SKM-1 treated with dmso at 0.1 percent for 144 hours (cell line): ENCODE results near the gene PLEKHM3.

ENCODE experiments used
- DNase-seq: peaks from one replicate; lab custom pipeline; 2025; ENCODE audit not compliant: unreplicated experiment; lab: John Stamatoyannopoulos, UW

The PLEKHM3 gene

GRCh38 chr2:207993151-207993763 is 32.1 kb downstream of the PLEKHM3 start:
- no peak for DNase-seq

- DNase-seq, result no peak
Observed at GRCh38 chr2:207991944-207992343, 33.4 kb downstream of the PLEKHM3 start.

DNA sequence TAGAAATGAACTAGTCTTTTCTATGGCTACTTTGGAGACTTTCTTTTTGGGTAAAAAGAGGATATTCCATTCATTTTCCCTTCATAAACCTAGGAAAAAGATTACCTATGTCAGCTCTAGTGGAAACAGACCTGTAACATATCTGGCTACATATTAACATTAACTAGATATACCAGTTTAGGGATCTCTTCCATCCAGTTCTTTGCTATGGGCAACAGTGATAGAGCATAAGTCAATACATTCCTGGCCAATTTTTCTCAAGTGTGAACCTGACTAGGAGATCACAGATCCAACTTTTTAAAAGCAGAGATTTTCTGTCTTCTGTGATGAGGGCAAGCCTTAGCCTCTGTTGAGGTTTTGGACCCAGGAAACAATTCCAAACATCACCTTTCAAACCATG is 34.5 kb downstream of the PLEKHM3 start:
- DNase-seq, result no peak

DNA sequence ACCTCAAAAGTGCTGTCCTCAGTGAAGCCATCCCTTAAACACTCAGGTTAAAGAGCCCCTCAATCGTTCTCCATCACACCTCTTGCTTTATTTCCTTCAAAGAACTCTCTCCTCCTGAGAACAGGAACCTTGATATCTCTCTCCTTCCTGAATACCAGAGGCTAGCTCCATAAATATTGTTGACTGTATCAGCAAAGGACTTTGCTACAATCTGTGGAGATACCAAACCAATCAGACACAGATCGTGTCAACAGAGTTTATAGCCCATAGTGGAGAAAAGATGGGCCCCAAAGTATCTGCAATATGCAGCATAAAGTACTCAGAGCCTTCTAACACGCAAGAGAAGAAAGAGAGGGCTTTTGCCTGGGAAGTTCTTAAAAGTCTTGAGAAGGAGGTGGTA is 36.4 kb downstream of the PLEKHM3 start:
- no peak for DNase-seq

- no peak for DNase-seq
Observed at GRCh38 chr2:207987025-207987716, 38.2 kb downstream of the PLEKHM3 start.

DNA sequence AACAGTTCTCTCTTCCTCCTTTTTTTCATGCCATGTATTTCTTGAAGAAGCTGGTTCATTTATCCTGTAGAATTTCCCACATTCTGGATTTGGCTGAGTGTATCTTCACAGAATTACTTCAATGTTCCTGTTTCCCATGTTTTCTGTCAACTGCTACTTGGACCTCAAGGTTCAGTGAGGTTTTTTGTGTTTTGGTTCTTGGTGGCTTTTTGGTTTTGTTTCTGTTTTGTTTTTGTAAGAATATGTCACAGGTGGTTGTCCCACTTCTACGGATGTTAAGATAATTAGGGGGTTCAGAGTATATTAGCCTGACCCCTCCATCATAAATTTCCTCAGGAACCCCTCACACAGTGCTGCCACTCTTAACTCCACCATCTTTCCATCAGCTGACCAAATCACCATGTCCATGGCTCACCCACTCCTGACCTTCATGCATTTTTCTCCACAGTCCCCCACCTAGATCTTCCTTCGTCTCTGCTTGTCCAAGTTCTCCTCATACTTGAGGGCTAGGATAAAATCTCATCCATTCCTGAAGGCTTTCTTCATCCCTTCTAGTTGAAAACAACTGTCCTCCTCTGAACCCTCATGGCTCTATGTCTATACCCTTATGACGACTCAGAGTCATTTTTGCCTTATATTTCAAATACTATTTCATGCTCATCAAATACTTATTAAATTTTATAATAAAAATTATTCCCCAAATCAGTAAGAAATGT is 40.4 kb downstream of the PLEKHM3 start:
- no peak for DNase-seq

- peak; percentile 47 for DNase-seq
Observed at GRCh38 chr2:207983641-207984042, 41.7 kb downstream of the PLEKHM3 start.

DNA sequence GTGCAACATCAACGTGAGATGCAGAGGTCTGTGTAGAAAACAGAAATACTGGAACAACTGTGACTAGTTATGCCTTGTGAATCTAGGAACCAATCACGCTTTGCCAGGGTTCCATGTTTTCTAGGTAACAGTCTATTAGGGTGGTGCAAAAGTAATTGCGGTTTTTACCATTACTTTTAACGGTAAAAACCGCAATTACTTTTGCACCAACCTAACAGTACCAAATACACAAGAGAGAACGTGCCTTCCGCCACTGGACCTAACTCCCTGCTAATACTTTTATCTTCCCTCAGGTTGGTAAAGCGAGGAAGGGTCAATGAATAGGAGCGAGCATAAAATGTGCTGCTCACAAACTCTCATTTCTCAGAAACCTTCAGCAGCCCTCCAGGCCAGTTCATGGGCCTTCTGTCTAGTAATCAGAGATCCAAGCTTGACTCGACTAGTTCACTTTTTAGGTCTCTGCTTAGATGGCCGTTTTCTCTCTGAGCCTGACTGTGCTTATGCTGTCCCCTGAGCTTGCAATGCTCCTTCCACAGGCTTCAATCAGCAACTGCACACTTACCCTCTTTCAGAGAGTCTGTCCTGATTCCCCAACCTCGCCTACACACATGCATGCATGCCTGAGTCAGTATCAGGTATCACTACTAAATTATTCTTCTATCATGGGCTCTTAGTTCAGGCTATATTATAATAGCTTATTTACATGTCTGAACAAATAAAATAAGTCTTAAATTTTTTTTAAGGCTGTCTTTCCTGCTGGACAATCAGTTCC is 47.0 kb downstream of the PLEKHM3 start:
- DNase-seq, result no peak

- no peak for DNase-seq
Observed at GRCh38 chr2:207975921-207976320, 49.4 kb downstream of the PLEKHM3 start.

DNA sequence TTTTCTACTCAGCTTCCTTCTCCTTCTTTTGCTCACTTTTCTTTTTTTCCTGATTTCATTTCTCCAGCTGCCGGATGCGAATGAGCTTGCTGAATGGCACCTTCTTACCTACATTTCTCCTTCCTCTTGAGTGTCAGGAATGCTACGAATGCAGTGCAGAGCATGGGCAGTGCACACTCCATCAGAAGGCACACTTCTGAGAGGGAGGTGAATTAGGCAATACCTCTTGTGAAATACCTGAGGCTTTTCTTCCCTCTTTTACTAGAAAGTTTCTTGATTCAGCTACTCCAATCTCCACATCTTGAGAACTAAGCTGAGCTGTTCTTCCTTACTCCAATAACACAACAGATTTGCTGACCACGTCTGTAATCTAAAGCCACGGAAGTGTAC is 51.1 kb downstream of the PLEKHM3 start:
- peak; percentile 79 for DNase-seq

DNA sequence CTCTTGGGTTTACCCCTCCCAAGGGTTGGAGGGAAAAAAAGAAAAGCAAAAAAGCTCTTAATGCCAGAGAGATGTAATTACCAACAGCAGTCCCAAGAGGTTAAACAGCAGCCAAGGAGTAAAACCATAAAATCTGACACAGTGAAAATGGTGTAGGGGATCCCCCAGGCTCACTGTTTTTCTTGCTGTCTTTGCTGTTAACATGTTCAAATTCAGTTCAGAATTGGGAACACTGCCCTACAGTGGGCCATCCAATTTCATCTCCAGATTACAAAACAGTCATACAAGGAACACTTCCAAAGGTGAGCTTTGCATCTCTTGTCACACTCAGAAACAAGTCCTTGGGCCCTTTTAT is 54.5 kb downstream of the PLEKHM3 start:
- DNase-seq, result no peak

DNA sequence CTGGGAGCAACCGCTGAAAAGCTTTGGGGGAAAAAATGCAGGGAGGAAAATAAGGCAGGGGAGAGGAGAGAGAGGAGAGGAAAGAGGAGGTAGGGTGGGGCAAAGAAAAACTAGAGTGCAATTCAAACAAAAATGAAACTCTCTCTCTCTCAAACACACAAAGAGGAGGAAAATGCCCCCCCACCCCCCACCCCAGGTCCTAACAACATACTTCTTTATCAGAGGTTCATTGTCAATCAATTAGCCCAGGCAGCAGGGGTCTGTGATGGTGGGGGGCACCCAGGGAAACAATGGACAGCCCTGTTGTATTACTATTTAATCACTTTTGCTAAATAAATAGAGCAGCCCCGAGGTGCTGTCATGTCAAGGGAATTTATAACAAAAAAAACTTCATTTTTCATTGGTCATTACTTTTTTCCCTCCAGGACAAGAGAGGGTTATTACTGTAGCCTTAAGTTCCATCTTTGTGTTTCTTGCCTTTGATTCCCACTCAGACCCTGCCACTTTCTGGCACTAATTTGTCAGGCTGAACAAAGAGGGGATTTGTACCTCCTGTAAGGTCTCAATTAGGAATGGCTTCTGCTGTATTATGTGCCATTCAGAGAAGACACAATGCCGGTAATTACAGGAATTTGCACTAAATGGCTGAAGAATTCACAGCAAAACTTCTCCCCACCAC is 55.0 kb downstream of the PLEKHM3 start:
- no peak for DNase-seq

- no peak for DNase-seq
Observed at GRCh38 chr2:207969249-207969648, 56.1 kb downstream of the PLEKHM3 start.

DNA sequence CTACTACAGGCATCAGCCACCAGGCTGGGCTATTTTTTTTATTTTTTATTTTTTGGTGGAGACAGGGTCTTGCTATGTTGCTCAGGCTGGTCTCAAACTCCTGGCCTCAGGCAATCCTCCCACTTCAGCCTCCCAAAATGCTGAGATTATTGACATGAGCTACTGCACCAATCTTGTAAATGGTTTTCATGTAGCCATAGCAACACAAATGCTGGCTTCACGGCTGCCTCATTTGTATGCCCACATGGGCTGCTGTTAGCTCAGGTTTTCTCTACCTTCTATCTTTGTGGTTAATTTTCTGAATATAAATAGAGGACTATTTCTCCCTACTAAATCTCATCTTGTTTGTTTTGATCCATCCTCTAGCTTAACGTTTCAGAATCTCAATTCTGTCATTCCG is 58.2 kb downstream of the PLEKHM3 start:
- no peak for DNase-seq

DNA sequence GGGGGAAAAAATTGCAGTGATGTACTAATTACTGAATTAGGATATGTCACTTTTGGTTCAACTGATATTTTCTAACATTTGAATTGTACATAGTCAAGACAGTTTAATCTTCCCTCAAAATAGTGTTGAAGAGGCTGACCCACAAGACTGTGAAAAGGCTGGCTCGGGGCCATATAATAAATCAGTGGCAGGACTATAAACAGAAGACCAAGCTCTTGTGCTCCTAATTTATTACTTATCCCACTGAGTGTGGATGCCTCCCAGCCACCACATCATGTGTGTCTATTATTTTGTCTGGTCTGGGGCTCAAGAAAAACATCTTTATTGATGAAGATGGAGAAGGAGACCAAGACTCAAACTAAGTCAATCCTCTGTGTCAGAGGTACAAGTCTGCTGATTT is 64.4 kb downstream of the PLEKHM3 start:
- no peak for DNase-seq

- DNase-seq, result no peak
Observed at GRCh38 chr2:207960090-207960489, 65.2 kb downstream of the PLEKHM3 start.

GRCh38 chr2:207956771-207957170 is 68.6 kb downstream of the PLEKHM3 start:
- no peak for DNase-seq

GRCh38 chr2:207955456-207955855 is 69.9 kb downstream of the PLEKHM3 start:
- DNase-seq, result no peak

DNA sequence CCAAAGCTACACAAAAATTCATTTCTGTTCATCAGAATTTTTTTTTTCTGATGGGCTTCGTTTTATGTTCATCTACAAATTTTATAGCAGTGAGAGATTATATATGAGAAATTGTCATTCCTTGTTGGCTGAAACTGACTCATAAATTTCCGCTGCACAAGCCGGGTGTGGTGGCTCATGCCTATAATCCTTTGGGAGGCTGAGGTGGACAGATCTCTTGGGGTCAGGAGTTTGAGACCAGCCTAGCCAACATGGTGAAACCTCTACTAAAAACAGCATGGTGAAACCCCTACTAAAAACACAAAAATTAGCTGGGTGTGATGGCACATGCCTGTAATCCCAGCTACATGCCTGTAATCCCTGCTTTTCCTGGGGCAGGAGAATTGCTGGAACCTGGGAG is 72.0 kb downstream of the PLEKHM3 start:
- no peak for DNase-seq

DNA sequence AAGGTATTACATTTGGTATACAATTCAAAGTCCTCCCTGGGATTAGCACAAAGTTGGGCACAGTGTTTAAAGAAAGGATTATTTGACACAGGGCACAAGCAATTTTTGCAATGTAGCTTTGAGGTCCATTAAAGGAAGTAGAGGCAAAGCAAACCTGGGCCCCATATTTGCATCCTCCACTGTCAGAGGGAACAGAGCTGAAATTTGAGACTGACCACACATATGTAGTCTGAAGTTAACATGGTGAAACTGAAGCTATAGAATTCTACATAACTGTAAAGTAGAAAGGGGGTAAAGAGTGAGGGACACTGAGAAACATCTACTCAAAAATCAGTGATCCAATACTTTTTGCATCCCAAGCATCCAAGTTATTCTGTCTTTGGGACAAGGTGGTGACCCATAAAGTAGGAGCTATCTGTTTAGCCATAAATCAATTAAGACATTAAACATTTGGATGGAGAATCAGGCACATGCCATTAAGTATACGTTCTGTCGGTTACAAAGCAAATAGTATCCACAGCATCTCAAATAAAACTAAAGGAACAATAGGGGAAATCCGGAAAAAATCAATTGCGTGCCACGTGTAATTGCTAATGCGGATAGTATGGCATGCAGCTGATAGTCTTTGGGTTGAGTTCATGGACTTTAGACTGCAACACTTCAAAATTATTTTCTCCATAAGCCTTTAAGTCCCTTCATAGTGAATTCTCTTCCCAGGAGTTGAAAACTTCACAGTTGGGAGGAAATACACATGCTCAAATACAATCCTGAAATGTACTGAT is 72.6 kb downstream of the PLEKHM3 start:
- DNase-seq, result no peak
